GM10248 (cell line): ENCODE results near the gene MAML3.

ENCODE experiments used
- CTCF ChIA-PET: fragments of 300-600 bp; sonication (Branson Sonifier 250); formaldehyde crosslinking; extraction: SDS; loops from one replicate; lab custom pipeline; 2021; ENCODE audit warnings: antibody characterized with exemption; lab: Yijun Ruan, JAX
- POLR2A ChIA-PET: fragments of 350-650 bp; sonication (Branson Sonifier 250); formaldehyde crosslinking; extraction: SDS; loops from one replicate; lab custom pipeline; 2020; ENCODE audit warnings: antibody characterized with exemption; lab: Yijun Ruan, JAX
- DNase-seq: peaks from one replicate; pipeline ENCODE4 v3.0.0; 2012; ENCODE audit errors: extremely low spot score
- CTCF ChIP-seq: IDR thresholded peaks from 2 replicates; pipeline ENCODE4 v1.5.1; 2012; ENCODE audit warnings: mild to moderate bottlenecking, low read depth; ENCODE audit errors: extremely low read depth, missing control alignments, control extremely low read depth

Gene MAML3

DNA sequence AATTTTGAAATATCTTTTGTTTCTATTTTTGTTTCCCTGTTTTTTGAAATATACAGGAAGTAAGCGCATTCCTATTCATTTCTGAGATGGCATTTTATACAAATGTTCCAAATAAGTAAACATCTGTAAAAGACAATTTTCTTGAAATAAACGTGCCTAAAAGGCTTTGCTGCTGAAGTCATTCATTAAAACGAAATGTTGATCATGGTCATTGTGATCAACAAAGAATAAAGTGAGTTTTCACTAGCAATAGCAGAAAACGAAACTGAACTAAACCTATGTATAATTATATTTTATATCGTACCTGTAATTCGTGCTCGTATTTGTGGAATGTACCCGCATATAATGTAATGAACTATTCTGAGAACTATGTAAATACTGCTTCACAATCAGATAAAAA is 267.2 kb downstream of the MAML3 start:
- ChIA-PET POLR2A (no interaction called here), CTCF (interaction anchor here (1.9 kb wide), 1 partner anchor 22 kb away, joined by 6 read pairs; no protein-coding TSS in a partner anchor)
- no peak for DNase-seq
- TF ChIP-seq CTCF, result no peak

DNA sequence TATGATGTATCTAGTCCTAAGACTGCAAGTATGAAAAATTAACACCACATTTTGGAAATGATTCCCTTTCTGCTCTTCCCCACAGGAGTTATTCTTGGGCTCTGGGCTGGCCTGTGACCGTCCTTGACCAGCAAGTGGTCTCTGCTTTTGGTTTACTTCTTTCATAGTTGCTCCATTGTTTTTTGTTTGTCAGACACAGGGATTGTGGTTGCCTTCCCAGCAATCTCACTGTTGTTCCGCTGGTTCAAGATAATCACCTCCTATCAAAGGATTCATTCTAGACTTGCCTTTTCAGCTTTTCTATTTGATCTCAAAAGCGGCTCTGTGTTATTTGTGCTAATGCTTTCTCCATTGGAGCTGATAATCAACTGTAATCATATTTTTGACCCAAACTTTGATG is 269.5 kb downstream of the MAML3 start:
- ChIA-PET POLR2A (no interaction called here), CTCF (no interaction called here)
- DNase-seq, result no peak
- no peak for TF ChIP-seq CTCF

- TF ChIP-seq CTCF, result no peak
- ChIA-PET CTCF (interaction anchor here (1.1 to 1.6 kb wide), 2 partner anchors 10 to 29 kb away, joined by 3 to 5 read pairs; no protein-coding TSS in a partner anchor), POLR2A (no interaction called here)
These were observed 273.1 kb downstream of the MAML3 start for GRCh38 chr4:139880841-139881240.

DNA sequence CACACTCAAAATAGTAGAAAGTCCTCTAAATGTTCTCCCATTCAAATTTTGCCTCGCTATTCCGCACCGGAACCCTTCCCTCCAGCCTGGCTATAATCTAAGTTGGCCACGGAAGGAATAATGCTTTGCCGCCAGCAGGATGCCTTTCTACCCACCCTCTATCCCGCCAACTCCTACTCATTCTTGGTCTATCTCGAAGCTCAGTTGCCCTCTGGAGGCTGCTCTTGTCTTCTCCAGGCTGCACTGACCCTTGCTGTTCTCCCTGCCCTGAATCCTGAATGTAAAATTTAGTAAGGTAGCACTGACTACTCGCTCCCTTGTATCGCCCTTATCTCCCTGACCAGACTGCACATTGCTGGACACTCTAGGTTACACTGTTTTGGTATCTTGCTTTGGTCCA is 275.9 kb downstream of the MAML3 start:
- POLR2A ChIA-PET, result no interaction called here
- CTCF ChIA-PET, result no interaction called here
- no peak for TF ChIP-seq CTCF
- no peak for DNase-seq

More at GRCh38 chr4:139880841-139881240, 273.1 kb downstream of the MAML3 start:
- no peak for DNase-seq

DNA sequence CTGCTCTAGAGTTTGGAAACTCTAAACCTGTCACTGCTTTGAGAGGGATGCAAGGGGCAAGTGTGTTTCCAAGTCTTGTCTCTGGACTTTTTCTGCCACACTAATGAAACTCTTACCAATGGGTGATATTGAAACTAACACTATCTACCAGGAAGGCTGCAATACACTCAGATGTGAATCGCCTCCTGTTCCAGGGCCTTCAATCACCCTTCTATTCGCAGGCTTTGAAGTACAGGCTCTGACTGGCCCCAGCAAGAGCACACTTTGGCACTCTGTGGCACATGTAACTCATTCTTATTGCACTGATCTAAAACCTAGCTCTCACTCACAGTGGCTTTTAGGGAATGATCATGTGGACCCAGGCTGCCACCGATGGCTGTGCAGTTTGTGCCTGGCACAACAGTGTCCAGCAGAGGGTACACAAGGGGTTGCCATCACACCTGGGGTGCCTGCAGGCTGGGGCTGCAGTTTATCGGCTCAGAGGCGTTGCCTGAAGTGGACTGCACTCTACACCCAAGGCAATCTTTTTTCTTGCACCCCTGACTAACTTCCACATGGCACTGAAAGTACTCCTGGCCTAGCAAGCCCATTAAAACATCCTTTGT is 277.5 kb downstream of the MAML3 start:
- CTCF ChIA-PET, result no interaction called here
- POLR2A ChIA-PET, result no interaction called here
- TF ChIP-seq CTCF, result no peak
- DNase-seq, result no peak

- no peak for DNase-seq
- ChIA-PET CTCF (no interaction called here), POLR2A (no interaction called here)
- TF ChIP-seq CTCF, result no peak
These were observed 278.6 kb downstream of the MAML3 start for GRCh38 chr4:139875411-139875825.
